Ureter (tissue), 1 donor: ENCODE results near the gene NLRP6. TPM values are rescaled to one million over a fixed set of nuclear protein-coding genes. Genes with fewer than 3 reads are reported as not detected.
A peak's percentile ranks its signal among the peaks of the same experiment; 100 is the strongest.

Experiments
- DNase-seq: peaks from one replicate; pipeline ENCODE4 v3.0.0-alpha.2; 2020; ENCODE audit warnings: low spot score
- total RNA-seq: library from RNA; stranded (reverse); gene quantifications from one replicate; pipeline ENCODE4 v1.2.4, GENCODE V29; 2023
- donor health status: DM: yes; HTN: yes; CAD: no.

Gene NLRP6
- total RNA-seq, 1 donor from 2014 or later: 0.36 TPM

DNA sequence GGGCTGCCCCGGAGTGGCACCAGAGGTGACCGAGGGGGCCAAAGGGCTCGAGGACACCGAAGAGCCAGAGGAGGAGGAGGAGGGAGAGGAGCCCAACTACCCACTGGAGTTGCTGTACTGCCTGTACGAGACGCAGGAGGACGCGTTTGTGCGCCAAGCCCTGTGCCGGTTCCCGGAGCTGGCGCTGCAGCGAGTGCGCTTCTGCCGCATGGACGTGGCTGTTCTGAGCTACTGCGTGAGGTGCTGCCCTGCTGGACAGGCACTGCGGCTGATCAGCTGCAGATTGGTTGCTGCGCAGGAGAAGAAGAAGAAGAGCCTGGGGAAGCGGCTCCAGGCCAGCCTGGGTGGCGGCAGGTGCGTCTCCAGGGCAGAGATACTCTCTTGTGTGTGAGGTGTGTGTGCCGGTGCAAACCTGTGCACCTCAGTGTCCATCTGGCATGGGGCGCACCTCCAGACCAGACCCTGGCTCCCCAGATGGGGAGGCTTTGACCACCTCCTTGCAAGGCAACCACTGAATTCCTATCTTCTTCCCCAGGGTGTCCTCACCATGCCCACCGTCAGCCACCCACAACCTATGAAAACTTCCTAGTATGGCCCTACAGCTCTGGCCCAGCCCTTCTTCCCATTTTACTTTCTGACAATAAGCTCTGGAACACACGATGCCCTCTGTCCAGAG lies 3.4 kb downstream of the NLRP6 start:
- DNase-seq: peak; percentile 39

DNA sequence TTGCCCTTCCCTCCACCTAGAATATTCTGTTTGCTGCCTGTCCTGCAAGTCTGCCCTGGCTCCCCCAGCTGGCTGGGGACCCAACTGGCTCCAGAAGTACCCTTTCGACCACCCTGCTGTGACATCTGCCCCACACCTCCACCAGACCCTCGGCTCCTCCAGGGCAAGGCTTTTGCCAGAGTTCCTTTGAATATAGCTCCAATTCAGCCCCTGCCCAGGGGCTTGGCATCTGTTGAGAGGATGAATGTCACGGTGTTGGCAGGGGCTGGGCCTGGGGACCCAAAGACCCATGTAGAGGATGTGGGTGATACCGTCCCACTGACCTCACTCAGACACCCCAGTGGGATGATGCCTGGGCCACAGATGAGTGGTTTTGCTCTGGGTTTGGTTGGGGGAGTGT lies 4.0 kb downstream of the NLRP6 start:
- peak; percentile 44 for DNase-seq

- DNase-seq: no peak
Measured at GRCh38 chr11:282630-283360, 4.6 kb downstream of the NLRP6 start.

DNA sequence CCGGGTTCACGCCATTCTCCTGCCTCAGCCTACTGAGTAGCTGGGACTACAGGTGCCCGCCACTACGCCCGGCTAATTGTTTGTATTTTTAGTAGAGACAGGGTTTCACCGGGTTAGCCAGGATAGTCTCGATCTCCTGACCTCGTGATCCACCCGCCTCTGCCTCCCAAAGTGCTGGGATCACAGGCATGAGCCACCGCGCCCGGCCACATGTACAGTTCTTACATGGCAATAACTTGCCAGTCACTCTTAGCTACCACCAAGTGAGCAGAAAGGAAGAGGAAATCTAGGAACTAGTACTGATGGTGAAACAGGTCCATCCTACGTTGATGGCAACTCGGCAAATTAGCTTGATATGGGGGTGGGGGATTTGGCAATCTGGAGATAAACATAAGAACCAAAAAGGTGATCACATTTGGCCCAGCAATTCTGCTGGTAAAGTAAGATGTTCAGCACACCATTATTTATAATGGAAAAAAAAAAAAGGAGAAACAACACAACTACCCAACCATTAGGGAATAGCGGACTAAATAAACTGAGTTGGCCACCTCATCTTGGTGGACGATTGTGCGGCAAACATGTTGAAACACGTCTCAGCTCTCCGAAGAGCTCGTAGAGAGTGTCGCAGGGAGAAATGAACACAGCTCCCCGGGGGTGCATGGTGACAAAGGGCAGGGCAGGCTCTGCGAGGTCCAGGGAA lies 5.3 kb downstream of the NLRP6 start:
- DNase-seq: no peak

DNA sequence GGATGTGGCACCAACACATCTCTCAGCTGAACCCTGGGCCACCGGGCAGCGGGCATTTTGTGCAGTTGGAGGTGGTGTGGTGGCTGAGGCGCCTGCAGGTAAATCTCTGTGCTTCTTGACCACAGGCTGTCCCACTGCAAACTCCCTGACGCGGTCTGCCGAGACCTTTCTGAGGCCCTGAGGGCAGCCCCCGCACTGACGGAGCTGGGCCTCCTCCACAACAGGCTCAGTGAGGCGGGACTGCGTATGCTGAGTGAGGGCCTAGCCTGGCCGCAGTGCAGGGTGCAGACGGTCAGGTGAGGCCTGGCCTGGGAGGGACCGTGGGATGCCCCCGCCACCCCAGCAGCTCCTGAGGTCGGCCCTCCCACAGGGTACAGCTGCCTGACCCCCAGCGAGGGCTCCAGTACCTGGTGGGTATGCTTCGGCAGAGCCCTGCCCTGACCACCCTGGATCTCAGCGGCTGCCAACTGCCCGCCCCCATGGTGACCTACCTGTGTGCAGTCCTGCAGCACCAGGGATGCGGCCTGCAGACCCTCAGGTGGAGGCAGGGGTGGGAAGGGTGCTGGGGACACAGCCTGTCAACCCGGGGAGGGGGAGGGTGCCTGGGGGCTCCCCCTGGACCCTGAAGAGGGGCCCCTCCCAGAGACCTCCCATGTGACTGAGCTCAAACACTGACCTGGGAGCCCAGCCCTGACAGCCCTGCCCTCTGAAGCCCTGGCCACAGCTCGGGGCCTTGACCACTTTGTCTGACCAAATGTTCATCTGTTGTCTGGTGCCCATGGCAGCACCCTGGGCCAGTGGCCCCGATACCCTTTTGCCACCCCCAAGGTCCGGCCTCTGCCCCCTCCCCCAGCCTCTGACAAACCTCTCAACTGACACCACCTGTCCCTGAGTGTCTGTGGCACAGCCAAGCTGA lies 6.2 kb downstream of the NLRP6 start:
- peak; percentile 41 for DNase-seq

GRCh38 chr11:285021-285893 lies 7.0 kb downstream of the NLRP6 start:
- peak; percentile 39 for DNase-seq

GRCh38 chr11:285894-286220 lies 7.7 kb downstream of the NLRP6 start:
- peak; percentile 41 for DNase-seq

GRCh38 chr11:286977-287820 lies 9.0 kb downstream of the NLRP6 start:
- peak; percentile 41 for DNase-seq

DNA sequence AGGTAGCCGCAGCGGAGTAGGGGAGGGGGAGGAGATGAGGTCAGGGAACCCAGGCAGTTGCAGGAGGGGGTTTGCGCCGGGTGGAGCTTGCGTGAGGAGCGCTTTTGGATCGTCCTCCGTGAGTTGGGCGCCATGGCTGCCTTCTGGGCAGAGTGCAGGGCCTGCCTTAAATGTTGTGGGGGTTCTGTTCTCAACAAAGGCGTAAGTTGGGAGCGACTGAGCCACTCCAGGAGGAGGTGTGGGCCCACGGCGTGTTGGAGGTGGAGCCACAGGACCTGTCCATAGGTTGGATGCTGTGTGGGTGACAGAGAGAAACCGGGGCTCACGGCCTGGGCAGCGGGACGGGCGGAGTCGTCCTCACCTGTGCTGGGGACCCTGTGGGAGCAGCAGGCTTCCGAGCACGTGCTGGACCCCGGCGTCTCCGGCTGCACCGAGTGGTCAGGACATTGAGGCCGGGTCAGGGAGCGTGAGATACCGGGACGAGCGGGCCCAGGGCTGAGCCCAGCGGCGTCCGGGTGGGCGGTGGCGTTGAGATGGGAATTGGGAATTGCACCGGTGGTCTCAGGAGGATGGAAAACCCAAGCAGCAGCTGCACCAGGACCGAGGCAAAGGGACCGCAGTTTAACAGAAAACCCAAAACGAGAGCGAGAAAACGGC lies 9.7 kb downstream of the NLRP6 start:
- DNase-seq: peak; percentile 50

GRCh38 chr11:288478-289397 lies 10.5 kb downstream of the NLRP6 start, which contains the start of gene PGGHG:
PGGHG (plus strand) TSS chr11:289126; CDS start chr11:289817, 691 bp downstream.
- DNase-seq: peak; percentile 75

DNA sequence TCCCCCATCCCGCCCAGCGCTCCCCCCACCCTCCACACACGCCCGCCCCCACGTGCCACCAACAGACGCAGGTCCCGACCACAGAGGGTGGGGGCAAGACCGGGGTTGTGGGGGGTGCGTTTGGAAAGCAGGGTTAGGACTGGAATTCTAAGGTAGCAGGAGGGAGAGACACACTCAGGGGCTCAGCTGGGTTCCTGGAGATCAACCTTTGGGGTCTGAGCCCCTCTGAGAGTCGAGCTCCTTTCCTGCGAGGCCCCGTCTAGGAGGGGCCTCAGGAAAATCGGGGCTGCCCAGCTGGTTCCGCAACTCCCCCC lies 11.1 kb downstream of the NLRP6 start:
- DNase-seq: peak; percentile 47

- DNase-seq: no peak
Measured at GRCh38 chr11:289712-290620, 11.8 kb downstream of the NLRP6 start.

DNA sequence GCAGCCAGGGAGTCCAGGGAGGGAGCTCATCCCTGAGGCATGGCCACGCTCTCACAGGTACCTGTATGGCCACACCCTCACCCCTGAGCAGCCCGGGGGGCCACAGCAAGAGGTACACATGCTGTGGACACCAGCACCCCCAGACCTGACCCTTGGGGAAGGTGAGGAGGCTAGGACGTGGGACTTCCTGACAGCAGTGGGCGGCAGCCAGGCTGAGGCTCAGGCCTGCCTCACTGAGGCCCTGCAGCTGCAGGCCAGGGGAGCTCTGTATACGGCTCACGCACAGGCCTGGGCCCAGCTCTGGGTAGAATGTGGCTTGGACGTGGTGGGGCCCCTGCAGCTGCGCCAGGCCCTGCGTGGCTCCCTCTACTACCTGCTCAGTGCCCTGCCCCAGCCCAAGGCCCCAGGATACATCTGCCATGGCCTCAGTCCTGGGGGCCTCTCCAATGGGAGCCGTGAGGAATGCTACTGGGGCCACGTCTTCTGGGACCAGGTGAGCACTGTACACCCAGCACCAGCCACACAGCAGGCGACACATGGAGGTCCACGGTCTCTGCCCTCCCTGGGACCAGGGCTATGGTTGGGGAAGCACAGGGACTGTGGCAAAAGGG lies 12.5 kb downstream of the NLRP6 start:
- DNase-seq: no peak

DNA sequence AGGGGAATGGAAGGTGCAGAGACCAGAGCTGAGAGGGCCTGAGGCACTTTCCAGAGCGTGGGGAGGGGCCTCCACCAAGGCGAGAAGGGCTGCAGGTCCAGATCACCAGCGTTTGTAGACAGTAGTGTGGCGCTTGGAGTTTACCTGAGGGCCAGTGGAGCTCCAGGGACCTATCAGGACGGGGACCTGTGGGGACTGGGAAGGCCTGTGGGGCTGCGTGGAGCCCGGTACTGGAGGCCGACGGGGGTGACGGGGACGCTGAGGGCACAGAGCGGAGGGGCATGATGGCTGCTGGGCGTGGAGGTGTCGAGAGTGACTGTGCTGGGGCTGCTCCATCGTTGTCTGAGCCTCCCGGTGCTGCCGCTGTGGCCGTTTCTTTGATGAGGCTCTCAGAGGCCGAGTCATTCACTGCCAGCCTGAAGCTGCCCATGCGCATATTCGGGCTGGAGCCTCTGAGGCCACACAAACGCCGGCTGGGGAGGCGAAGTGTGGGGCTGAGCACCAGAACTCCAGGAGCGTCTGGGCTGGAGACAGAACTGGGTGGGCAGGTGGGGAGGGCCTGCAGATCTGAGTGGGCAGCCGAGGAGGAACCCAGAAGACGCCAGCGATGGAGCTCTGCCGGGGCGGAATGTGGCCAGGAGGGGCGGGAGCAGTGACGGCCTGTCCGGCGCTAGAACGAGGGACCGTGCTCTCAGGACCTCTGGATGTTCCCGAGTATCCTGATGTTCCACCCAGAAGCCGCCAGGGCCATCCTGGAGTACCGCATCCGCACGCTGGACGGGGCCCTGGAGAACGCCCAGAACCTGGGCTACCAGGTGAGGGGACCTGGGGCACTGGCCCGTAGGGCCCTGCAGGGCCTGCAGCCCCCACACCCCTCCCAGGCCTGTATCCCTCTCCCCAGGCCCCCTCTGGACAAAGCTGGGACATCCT lies 13.3 kb downstream of the NLRP6 start:
- no peak for DNase-seq

DNA sequence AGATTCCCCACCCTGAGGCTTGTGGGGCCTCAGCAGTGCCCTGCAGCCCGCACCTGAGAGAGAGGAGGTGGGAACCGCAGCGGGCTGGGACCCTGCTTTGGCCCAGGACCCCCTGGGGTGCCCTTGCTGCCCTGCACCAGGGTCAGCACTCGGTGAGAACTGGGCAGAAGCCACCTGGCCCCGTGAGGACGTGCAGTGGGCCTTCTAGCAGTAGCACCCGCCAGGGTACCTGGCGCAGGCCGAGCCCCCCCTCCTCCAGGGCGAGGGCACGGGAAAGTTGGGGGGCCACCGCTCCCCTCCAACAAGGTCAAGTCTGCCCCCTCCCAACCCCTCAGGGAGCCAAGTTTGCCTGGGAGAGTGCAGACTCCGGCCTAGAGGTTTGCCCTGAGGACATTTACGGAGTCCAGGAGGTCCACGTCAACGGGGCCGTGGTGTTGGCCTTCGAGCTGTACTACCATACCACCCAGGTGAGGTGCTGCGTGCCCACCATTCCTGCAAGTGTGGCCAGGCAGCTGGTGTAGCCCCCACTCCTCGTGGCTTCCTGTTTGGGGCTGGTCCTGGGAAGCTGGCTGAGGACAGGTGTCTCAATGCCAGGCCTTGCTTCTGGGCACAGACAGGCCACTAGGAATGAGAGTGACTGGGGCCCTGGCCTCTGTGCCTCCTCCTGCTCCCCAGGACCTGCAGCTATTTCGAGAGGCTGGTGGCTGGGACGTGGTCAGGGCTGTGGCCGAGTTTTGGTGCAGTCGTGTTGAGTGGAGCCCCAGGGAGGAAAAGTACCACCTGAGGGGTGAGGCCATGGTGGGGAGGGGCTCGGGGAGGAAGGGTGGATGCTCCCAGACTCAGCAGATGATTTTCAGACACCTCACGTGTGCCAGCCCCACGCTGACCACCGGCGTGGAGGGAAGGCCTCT lies 14.3 kb downstream of the NLRP6 start:
- no peak for DNase-seq
